Mesenchymal stem cell (in vitro differentiated cells and primary cell): ENCODE measurements around the gene PRPF4.

Source experiments
- DNase-seq: peaks from one replicate; pipeline ENCODE4 v3.0.0-alpha.2; 2013
- H2AFZ ChIP-seq: one replicate; pipeline ENCODE4 v1.6.1; 2013; ENCODE audit warnings: low read depth, mild to moderate bottlenecking, control low read depth, inconsistent platforms, low read length, moderate library complexity
- H2AK5ac ChIP-seq: 2 replicates; pipeline ENCODE4 v1.6.1; 2013; ENCODE audit warnings: low read length, moderate library complexity, mild to moderate bottlenecking, inconsistent platforms; ENCODE audit not compliant: severe bottlenecking
- H2BK120ac ChIP-seq: one replicate; pipeline ENCODE4 v1.6.1; 2013; ENCODE audit warnings: low read depth, mild to moderate bottlenecking, inconsistent platforms, low read length, moderate library complexity
- H2BK12ac ChIP-seq, 2 experiments: one replicate each; pipeline ENCODE4 v1.6.1; 2013; ENCODE audit warnings: inconsistent platforms in 2 of 2, low read length in 2 of 2, mild to moderate bottlenecking in 2 of 2, moderate library complexity in 2 of 2, control low read depth in 1 of 2
- H2BK15ac ChIP-seq: one replicate; pipeline ENCODE4 v1.6.1; 2013; ENCODE audit warnings: mild to moderate bottlenecking, low read depth, inconsistent platforms; ENCODE audit not compliant: poor library complexity, severe bottlenecking
- H2BK5ac ChIP-seq: 2 replicates; pipeline ENCODE4 v1.6.1; 2013; ENCODE audit warnings: low read depth, mild to moderate bottlenecking, low read length, control low read depth, inconsistent platforms; ENCODE audit not compliant: poor library complexity, severe bottlenecking
- H3K14ac ChIP-seq, 2 experiments: one replicate each; pipeline ENCODE4 v1.6.1; 2013; ENCODE audit warnings: inconsistent platforms in 2 of 2, low read length in 2 of 2, control low read depth in 1 of 2, mild to moderate bottlenecking in 1 of 2, moderate library complexity in 1 of 2
- H3K18ac ChIP-seq, 2 experiments: one replicate each; pipeline ENCODE4 v1.6.1; 2013; ENCODE audit warnings: inconsistent platforms in 2 of 2, low read length in 2 of 2, control low read depth in 1 of 2, low read depth in 1 of 2, mild to moderate bottlenecking in 1 of 2
- H3K23ac ChIP-seq, 2 experiments: one replicate each; pipeline ENCODE4 v1.6.1; 2013; ENCODE audit warnings: inconsistent platforms in 2 of 2, low read length in 2 of 2, mild to moderate bottlenecking in 2 of 2, moderate library complexity in 2 of 2, control low read depth in 1 of 2
- H3K27ac ChIP-seq: 2 replicates; pipeline ENCODE4 v1.5.1; 2013; ENCODE audit warnings: mild to moderate bottlenecking, moderate library complexity, low read length, control low read depth, inconsistent platforms; ENCODE audit not compliant: poor library complexity, severe bottlenecking
- H3K27me3 ChIP-seq, 2 experiments: 2 replicates each; pipeline versions ENCODE4 v1.6.1 to v1.7.0; 2013; ENCODE audit warnings: low read length in 2 of 2, mild to moderate bottlenecking in 2 of 2, moderate library complexity in 2 of 2, control low read depth in 1 of 2, inconsistent platforms in 1 of 2; ENCODE audit not compliant: control insufficient read depth in 1 of 2, insufficient read depth in 1 of 2
- H3K36me3 ChIP-seq, 2 experiments: 2 replicates each; pipeline versions ENCODE4 v1.6.1 to v1.7.0; 2013; ENCODE audit warnings: low read length in 2 of 2, control low read depth in 1 of 2, inconsistent platforms in 1 of 2, low read depth in 1 of 2, mild to moderate bottlenecking in 1 of 2; ENCODE audit not compliant: insufficient read depth in 2 of 2, control insufficient read depth in 1 of 2
- H3K4ac ChIP-seq, 2 experiments: one replicate each; pipeline ENCODE4 v1.6.1; 2013; ENCODE audit warnings: inconsistent platforms in 2 of 2, low read length in 2 of 2, mild to moderate bottlenecking in 2 of 2, moderate library complexity in 2 of 2, control low read depth in 1 of 2, low read depth in 1 of 2
- H3K4me1 ChIP-seq: 2 replicates; pipeline ENCODE4 v1.6.1; 2013; ENCODE audit warnings: low read depth, low read length, control low read depth; ENCODE audit not compliant: control insufficient read depth, insufficient read depth
- H3K4me2 ChIP-seq: 2 replicates; pipeline ENCODE4 v1.6.1; 2013; ENCODE audit warnings: low read length, mild to moderate bottlenecking, inconsistent platforms; ENCODE audit not compliant: poor library complexity, severe bottlenecking
- H3K4me3 ChIP-seq, 2 experiments: 2 replicates each; pipeline versions ENCODE4 v1.5.1 to v1.7.0; 2013; ENCODE audit warnings: low read length in 2 of 2, mild to moderate bottlenecking in 2 of 2, control low read depth in 1 of 2, low read depth in 1 of 2; ENCODE audit not compliant: insufficient read depth in 1 of 2
- H3K79me1 ChIP-seq: replicated peaks from 2 replicates; pipeline ENCODE4 v1.6.1; 2013; ENCODE audit warnings: mild to moderate bottlenecking, control low read depth, low read length, inconsistent platforms; ENCODE audit not compliant: poor library complexity, severe bottlenecking
- H3K9ac ChIP-seq: 2 replicates; pipeline ENCODE4 v1.7.0; 2013; ENCODE audit warnings: mild to moderate bottlenecking, low read length, moderate library complexity
- H3K9me3 ChIP-seq: 2 replicates; pipeline ENCODE4 v1.7.0; 2013; ENCODE audit warnings: mild to moderate bottlenecking, low read length; ENCODE audit not compliant: control insufficient read depth
- H4K8ac ChIP-seq: one replicate; pipeline ENCODE4 v1.6.1; 2013; ENCODE audit warnings: inconsistent platforms, mild to moderate bottlenecking, low read length, moderate library complexity
- H4K91ac ChIP-seq: one replicate; pipeline ENCODE4 v1.6.1; 2013; ENCODE audit warnings: mild to moderate bottlenecking, low read length, inconsistent platforms
- WGBS: methylation state at CpG from one replicate; pipeline ENCODE4 v1.1.7; 2013; ENCODE audit warnings: mixed read lengths; 5-methylcytosine and 5-hydroxymethylcytosine counted together

PRPF4 gene

GRCh38 chr9:113241161-113241560 lies 34.3 kb upstream of the PRPF4 start:
- H3K36me3 ChIP-seq: peaks cover 0 to 4% of the 10 kb centered on the region in 2 experiments
- H3K4me2 ChIP-seq: no peak overlapping the region
- no peak overlapping the region for H3K18ac ChIP-seq
- no peak overlapping the region for H3K9ac ChIP-seq
- no peak overlapping the region for H4K91ac ChIP-seq
- peaks cover 28% of the 10 kb centered on the region for H3K79me1 ChIP-seq
- no peak overlapping the region for H3K14ac ChIP-seq
- no peaks in the 10 kb centered on the region for H3K9me3 ChIP-seq
- no peak overlapping the region for H2AK5ac ChIP-seq
- no peak overlapping the region for H2BK15ac ChIP-seq
- no peak overlapping the region for H3K27ac ChIP-seq
- H4K8ac ChIP-seq: no peak overlapping the region
- H3K27me3 ChIP-seq: no peaks in the 10 kb centered on the region
- H3K4me3 ChIP-seq: no peak overlapping the region
- H2BK5ac ChIP-seq: no peak overlapping the region
- no peak for DNase-seq
- H3K23ac ChIP-seq: no peak overlapping the region
- no peak overlapping the region for H3K4ac ChIP-seq
- H2BK120ac ChIP-seq: no peak overlapping the region
- H2AFZ ChIP-seq: no peak overlapping the region
- H3K4me1 ChIP-seq: peaks cover 1% of the 10 kb centered on the region
- H2BK12ac ChIP-seq: no peak overlapping the region
- WGBS: 100% methylated on average over 2 of the region's 2 CpGs

DNA sequence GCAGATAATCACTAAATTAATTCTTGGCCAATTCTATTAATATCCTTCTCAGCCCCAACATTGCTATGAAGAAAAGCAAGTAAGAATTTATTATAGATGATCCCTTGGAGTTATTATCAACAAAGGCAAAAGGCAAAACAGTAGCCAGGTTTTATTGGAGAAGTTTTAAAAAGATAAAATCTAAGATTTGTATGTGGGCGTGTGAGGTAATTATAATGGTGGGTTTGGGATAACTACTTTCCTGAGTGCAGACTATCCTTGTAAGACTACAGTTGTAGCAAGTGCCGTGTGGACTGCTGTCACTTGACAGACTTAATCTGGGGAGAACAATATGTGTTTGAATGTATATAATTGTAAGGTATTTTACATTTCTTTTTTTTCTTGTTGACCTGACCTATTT lies 30.9 kb upstream of the PRPF4 start:
- Histone ChIP-seq H2BK5ac (no peak overlapping the region), H2AK5ac (no peak overlapping the region), H3K9ac (no peak overlapping the region), H3K9me3 (no peaks in the 10 kb centered on the region), H2BK12ac (no peak overlapping the region), H2BK15ac (no peak overlapping the region), H3K18ac (no peak overlapping the region), H3K27me3 (no peaks in the 10 kb centered on the region), H3K4me3 (no peak overlapping the region), H3K4me1 (peaks cover 1% of the 10 kb centered on the region), H3K4ac (no peak overlapping the region), H3K23ac (no peak overlapping the region), H2AFZ (no peak overlapping the region), H4K91ac (no peak overlapping the region), H3K27ac (no peak overlapping the region), H2BK120ac (no peak overlapping the region), H4K8ac (no peak overlapping the region), H3K36me3 (peaks cover 0 to 4% of the 10 kb centered on the region in 2 experiments), H3K4me2 (no peak overlapping the region), H3K14ac (no peak overlapping the region), H3K79me1 (peaks cover 18% of the 10 kb centered on the region)
- no peak for DNase-seq
- WGBS: 98% methylated on average over 1 of the region's 2 CpGs

- Histone ChIP-seq H2BK12ac (no peak overlapping the region), H3K14ac (no peak overlapping the region), H4K91ac (no peak overlapping the region), H3K18ac (no peak overlapping the region), H3K4me2 (no peak overlapping the region), H3K79me1 (peaks cover 20% of the 10 kb centered on the region), H3K9ac (no peak overlapping the region), H2BK120ac (no peak overlapping the region), H3K4ac (no peak overlapping the region), H3K23ac (no peak overlapping the region), H2BK5ac (no peak overlapping the region), H3K4me3 (no peak overlapping the region), H2AFZ (no peak overlapping the region), H3K27me3 (no peaks in the 10 kb centered on the region), H2BK15ac (no peak overlapping the region), H3K9me3 (peaks cover 3% of the 10 kb centered on the region), H4K8ac (no peak overlapping the region), H3K36me3 (peaks cover 0 to 7% of the 10 kb centered on the region in 2 experiments), H2AK5ac (no peak overlapping the region), H3K4me1 (peaks cover 1% of the 10 kb centered on the region), H3K27ac (no peak overlapping the region)
- DNase-seq: no peak
- WGBS: 97% methylated on average over 4 of the region's 4 CpGs
Observed at GRCh38 chr9:113245894-113246293, 29.6 kb upstream of the PRPF4 start.

GRCh38 chr9:113246928-113247327 lies 28.5 kb upstream of the PRPF4 start:
- no peak overlapping the region for H3K4me2 ChIP-seq
- no peak overlapping the region for H2AFZ ChIP-seq
- H3K79me1 ChIP-seq: peaks cover 17% of the 10 kb centered on the region
- no peak overlapping the region for H3K18ac ChIP-seq
- H3K9me3 ChIP-seq: peaks cover 4% of the 10 kb centered on the region
- no peak overlapping the region for H3K4ac ChIP-seq
- H3K14ac ChIP-seq: no peak overlapping the region
- no peak overlapping the region for H3K23ac ChIP-seq
- DNase-seq: no peak
- no peak overlapping the region for H3K4me3 ChIP-seq
- no peak overlapping the region for H3K9ac ChIP-seq
- H2BK12ac ChIP-seq: no peak overlapping the region
- no peak overlapping the region for H4K91ac ChIP-seq
- no peak overlapping the region for H2AK5ac ChIP-seq
- no peak overlapping the region for H4K8ac ChIP-seq
- no peak overlapping the region for H3K27ac ChIP-seq
- H3K4me1 ChIP-seq: peaks cover 1% of the 10 kb centered on the region
- H2BK5ac ChIP-seq: no peak overlapping the region
- no peak overlapping the region for H2BK120ac ChIP-seq
- H3K27me3 ChIP-seq: no peaks in the 10 kb centered on the region
- H3K36me3 ChIP-seq: peaks cover 0 to 8% of the 10 kb centered on the region in 2 experiments
- H2BK15ac ChIP-seq: no peak overlapping the region
- WGBS: 100% methylated on average over 3 of the region's 6 CpGs
